GM19240 (cell line): Measurements from ENCODE around the gene CETN1.

Experiments used
- DNase-seq: peaks from one replicate; pipeline ENCODE4 v3.0.0; 2011; ENCODE audit warnings: low spot score; ENCODE audit not compliant: insufficient read length

CETN1 gene

GRCh38 chr18:622289-622688 lies 42.1 kb downstream of the CETN1 start:
- DNase-seq = no peak

- peak; percentile 13 for DNase-seq
These were observed 43.8 kb downstream of the CETN1 start for GRCh38 chr18:623761-624620.

GRCh38 chr18:627231-627630 lies 47.1 kb downstream of the CETN1 start:
- DNase-seq = no peak

- DNase-seq = no peak
These were observed 49.3 kb downstream of the CETN1 start for GRCh38 chr18:629269-630150.

- no peak for DNase-seq
These were observed 51.4 kb downstream of the CETN1 start for GRCh38 chr18:631560-631959.
